WI38 (cell line): ENCODE results near the gene HMGN4.

Experiments used
- H3K4me3 ChIP-seq: 2 replicates; pipeline ENCODE4 v1.5.1; 2011; ENCODE audit warnings: low read depth, mild to moderate bottlenecking, control low read depth, low read length
- TF ChIP-seq, protein P1 (sequence below): IDR thresholded peaks from 2 replicates; pipeline ENCODE4 v1.5.1; 2012; ENCODE audit warnings: low read depth, mild to moderate bottlenecking, control low read depth, low read length

The HMGN4 gene

DNA sequence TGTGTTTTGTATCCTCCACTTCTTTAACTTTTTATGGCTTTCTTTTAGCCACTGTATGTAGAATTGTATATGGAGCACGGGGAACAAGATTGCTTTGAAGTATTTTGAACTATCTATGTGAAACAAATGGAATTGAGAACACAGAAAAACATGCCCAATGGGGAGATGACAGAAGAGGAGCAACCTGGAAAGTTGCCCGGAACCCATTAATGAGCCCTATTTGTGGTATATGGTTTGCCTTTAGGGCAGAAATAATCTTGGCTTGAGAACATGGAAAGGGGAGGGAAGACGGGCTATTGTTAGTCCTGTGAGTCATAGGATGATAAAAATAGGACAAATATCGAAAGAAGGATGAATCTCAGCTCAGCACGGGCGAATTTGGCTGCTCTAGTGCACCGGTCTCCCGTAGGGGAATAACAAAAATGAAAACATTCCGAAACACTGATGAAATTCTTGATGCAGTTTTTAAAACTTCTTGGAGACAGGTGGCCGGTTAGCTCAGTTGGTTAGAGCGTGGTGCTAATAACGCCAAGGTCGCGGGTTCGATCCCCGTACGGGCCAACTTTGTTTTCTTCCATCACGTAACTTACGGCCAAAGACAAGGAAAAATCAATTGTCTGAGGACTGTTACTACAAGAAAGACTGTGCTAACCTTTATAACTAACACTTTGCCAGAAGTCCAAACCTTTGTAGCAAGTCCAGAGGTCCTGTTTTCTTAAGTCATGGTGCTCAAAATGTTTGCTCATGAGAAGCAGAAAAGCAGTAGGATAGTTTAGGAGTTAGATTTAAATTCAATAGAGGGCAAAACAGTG lies 15.7 kb downstream of the HMGN4 start:
- TF ChIP-seq, protein P1, sequence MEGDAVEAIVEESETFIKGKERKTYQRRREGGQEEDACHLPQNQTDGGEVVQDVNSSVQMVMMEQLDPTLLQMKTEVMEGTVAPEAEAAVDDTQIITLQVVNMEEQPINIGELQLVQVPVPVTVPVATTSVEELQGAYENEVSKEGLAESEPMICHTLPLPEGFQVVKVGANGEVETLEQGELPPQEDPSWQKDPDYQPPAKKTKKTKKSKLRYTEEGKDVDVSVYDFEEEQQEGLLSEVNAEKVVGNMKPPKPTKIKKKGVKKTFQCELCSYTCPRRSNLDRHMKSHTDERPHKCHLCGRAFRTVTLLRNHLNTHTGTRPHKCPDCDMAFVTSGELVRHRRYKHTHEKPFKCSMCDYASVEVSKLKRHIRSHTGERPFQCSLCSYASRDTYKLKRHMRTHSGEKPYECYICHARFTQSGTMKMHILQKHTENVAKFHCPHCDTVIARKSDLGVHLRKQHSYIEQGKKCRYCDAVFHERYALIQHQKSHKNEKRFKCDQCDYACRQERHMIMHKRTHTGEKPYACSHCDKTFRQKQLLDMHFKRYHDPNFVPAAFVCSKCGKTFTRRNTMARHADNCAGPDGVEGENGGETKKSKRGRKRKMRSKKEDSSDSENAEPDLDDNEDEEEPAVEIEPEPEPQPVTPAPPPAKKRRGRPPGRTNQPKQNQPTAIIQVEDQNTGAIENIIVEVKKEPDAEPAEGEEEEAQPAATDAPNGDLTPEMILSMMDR = no peak
- peak overlapping the region; percentile 70 for H3K4me3 ChIP-seq

DNA sequence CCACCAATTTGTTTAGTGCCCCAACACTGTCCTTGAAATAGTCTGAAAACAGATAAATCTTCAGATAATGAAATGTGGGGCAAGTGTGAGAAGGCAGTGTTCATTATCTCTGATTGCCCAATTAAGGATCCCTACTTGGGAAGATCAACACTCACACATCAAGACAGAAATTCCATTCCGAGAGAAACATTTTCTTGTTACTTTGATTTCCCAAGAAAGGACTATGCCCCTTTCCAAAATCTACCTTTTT lies 16.2 kb downstream of the HMGN4 start:
- TF ChIP-seq, protein P1 = no peak
- peak overlapping the region; percentile 70 for H3K4me3 ChIP-seq

DNA sequence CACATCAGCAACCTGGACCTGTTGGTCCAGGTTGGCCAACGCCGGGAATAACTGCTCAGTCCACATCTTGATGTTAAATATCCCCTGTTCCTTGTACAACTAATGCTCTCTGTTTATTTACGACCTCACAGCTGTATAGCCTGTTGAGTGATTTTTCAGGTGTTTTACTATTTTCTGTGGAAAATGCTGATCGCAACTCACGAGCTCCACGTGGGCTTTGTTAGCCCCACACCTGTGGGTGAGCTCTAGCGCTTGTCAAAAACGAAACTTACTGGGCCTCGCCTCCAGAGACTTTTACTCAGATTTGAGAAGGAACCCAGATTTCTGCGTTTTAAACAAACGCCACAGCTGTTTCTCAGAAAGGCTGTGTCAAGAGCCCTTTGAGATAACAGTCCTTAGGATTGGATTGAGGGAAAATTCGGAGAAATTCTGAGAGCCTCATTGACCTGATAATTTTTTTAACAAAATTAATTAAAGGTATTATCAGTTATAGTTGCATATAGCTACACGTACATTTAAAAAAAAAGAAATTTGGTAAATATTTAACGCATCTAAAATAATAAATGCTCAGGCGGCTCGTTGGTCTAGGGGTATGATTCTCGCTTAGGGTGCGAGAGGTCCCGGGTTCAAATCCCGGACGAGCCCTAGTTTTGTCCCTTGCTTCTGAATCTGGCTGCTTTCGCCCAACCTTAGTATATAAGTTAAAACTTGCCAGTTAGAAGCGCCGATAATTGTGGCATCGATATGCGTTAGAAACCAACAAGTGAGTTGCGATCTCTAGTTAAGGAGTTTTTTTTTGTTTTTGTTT lies 16.7 kb downstream of the HMGN4 start:
- TF ChIP-seq, protein P1 = no peak
- H3K4me3 ChIP-seq = peak overlapping the region; percentile 70

DNA sequence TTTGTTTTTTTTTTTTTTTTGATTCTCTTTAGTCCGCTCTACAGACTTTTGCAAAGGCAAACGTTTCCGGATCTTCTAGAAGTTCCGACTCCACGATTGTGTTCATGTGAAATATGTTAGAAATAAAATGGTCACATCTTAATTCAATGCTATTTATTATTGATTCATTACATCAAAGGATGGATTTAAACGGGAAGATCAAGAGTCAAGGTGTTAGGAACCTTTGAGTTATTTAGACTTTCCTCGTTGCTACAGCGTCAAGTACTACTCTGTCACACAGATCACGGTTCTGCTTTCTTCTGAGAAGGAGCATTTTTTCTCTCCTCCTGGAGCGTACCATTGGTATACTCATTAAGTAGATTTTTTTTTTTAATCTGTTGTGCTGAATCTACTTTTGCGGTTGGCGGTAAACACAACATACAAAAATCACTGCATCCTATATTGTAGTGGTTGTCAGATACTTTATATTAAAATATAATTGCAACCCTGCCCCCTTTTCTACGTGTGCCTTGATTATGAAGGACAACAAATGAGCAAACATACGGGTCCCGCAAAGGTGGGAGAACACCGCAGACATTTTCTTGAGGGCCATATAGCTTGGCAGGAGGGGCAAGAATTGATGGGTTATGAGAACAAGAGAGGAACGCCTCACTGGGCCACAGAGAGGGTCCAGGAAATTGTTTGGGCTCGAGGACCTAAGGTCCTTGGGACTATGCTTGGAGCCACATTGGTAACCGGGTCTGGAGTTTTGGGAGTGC lies 17.5 kb downstream of the HMGN4 start:
- peak overlapping the region; percentile 70 for H3K4me3 ChIP-seq

DNA sequence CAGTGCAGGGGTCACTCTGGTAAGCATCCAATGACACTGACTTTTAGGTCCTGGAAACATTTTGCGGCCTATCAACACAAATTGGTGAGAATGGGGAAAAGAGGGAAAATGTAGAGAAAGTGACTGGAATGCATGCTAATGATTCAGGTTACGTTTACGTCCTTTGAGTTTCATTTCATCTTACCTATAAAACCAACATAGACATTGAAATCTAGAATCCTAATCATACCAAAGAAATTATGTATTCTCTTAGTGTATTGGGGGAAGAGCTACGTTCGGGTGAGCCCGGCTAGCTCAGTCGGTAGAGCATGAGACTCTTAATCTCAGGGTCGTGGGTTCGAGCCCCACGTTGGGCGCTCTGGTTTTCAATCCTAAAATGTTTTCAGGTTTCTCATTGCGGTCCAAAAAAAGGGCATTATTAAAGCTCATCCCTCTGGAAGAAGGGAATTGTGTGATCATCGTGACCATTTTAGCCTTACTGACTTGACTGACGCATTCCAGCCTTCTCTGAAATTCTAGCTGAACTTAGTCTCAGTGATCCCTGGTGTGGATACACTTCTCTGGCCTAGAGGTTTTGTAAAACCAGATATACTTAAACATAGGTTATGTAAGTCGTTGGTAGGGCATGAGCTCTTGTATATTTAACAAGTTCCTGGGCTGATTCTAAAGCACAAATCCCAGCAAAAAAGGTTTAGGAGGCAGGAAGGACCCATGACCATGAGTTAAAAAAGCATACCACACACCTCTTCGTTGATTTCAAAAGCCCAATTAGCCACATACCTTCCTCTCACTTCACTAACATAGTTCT lies 18.3 kb downstream of the HMGN4 start:
- TF ChIP-seq, protein P1 = no peak
- H3K4me3 ChIP-seq = peak overlapping the region; percentile 70

More for the DNA sequence above, 17.5 kb downstream of the HMGN4 start:
- TF ChIP-seq, protein P1 = no peak

DNA sequence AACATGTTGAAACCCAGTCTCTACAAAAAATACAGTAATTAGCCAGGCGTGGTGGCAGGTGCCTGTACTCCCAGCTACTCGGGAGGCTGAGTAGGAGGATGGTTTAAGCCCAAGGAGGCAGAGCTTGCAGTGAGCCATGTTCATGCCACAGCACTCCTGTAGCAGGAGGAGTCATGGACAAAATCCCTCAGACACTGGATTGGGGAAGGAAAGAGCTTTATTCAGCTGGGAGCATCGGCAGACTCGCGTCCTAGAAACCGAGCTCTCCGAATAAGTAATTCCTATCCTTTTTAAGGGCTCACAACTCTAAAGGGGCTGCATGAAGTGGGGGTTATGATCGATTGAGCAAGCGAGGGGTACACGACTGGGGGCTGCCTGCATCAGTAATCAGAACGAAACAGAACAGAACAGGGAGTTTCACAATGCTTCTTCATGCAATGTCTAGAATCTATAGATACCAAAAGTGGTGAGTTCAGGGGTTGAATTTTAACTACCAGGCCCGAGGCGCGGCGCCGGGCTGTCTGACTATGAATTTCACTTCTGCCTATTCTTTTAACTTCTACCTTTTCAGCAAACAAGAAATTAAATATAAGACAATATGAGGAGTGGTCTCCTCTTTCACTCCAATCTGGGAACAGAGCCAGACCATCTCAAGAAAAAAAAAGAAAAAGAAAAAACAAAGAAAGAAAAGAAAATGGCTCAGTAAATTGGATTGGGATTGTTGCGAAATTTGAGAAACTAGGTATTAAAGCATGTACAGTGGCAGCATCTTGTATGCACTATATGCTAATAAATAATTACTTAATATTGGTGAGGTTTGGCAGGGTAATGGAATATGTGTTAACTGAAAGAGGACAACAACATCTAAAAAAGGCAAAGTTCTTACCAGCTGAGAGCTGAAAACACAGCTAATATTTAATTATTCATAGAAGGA lies 23.6 kb downstream of the HMGN4 start:
- no peak overlapping the region for H3K4me3 ChIP-seq
- TF ChIP-seq, protein P1 = no peak
